HG03196 (cell line): ENCODE data around the gene MAP3K5.
"Not testable (repeated sequence)": the region's sequence is repeated elsewhere in the genome, so short reads cannot be mapped to it uniquely, and the experiment has no call there.

Experiments used
- ATAC-seq: cut with Tn5 transposase; IDR thresholded peaks from one replicate; pipeline ENCODE4 v1.9.1; 2021; ENCODE audit not compliant: unreplicated experiment

MAP3K5 gene

DNA sequence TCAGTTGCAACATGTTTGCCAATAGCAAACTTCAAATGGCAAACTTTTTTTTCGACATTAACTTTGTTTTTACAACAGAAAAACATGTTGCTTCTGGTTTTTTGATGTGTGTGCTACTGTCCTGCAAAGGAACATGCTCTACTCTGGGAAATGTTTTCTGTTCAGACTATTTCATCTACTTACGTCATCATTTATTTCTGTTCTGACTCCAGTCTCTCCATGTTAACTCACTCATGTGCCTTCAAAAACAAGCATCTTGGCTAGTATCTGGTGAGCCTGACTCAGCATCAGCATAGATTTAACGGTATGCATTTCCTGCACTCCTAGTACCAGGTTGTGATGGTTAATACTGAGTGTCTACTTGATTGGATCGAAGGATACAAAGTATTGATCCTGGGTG is 206.0 kb downstream of the MAP3K5 start:
- no peak for ATAC-seq

DNA sequence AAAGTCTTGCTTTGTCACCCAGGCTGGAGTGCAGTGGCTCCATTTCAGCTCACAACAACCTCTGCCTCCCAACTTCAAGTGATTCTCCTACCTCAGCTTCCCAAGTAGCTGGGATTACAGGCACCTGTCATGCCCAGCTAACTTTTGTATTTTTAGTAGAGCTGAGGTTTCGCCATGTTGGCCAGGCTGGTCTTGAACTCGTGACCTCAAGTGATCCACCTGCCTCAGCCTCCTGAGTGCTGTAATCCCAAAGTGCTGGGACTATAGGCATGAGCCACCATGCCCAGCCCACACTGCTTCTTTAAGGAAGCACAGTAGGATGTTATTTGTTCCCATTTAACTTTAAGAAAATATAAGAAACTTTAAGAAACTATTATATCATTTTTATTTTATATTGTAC is 206.8 kb downstream of the MAP3K5 start:
- ATAC-seq, result not testable (repeated sequence)

DNA sequence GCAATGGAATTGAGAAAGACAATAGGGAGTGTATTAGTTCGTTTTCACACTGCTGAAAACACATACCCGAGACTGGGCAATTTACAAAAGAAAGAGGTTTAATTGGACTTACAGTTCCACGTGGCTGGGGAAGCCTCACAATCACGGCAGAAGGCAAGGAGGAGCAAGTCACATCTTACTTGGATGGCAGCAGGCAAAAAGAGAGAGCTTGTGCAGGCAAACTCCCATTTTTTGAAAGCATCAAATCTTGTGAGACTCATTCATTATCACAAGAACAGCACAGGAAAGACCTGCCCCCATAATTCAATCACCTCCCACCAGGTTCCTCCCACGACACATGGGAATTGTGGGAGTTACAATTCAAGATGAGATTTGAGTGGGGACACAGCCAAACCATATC is 208.0 kb downstream of the MAP3K5 start:
- ATAC-seq, result not testable (repeated sequence)

DNA sequence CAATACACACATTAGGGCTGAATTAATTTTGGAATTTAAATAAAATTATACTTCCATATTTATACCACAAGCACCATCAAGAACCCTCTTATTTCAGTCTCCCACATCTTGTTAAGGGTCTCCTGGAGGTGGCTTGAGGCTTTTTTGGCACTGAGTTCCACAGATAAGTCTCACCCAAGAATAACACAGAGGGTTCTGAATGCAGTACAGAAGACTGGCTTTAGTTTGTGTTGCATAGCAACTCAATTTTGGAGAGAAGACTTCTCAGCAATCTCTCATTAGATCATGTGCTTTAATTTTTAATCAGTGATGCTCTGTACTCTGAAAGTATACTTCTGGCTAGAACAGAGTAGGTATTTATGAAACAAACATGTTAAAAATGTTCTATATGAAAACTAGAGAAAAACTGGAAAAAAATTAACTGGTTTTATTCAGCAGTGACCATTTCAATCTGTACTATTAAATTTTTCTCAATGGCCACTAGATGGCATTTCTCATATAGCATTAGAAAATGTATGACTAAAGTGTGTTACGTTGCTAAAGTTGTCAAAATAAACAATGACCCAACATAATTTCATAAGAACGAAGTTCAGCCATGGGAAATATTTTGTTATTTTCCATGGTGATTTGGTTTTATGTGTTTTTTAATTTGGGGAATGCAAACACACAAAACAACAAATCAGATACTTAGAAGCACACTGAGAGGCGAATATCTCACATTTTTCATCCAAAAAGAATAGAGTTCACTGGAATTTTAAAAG is 209.4 kb downstream of the MAP3K5 start:
- no peak for ATAC-seq

DNA sequence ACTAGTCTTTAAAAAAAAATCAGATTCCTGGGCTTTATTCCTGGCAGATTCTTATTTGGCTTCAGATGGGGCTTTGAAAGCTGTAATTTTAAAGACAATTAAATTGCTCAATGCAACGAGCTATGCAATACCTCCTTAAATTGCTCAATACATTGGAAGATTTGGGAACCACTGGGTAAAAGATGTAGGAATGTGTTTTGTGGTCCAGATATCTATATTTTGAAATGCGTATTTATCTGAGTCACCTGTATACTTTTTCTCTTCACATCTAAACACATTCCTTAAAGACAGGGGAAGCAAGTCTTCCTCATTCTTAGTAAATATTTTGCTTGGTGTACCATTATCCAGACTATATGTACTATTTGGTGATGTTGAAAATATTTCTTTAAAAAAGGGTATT is 212.5 kb downstream of the MAP3K5 start:
- no peak for ATAC-seq

DNA sequence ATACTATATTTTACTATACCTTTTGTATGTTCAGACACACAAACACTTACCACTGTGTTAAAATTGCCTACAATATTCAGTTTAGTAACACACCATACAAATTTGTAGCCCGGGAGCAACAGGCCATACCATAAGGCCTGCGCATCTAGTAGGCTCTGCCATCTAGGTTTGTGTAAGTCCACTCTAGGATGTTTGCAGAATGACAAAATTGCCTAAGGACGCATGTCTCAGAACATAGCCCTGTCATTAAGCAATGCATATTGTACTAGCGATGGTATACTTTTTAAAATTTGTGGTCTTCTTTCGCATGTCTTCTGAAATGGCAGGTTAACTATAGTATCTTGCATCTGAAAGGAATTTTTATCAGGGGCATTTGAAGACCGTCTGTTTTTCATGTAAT is 215.5 kb downstream of the MAP3K5 start:
- ATAC-seq, result no peak

DNA sequence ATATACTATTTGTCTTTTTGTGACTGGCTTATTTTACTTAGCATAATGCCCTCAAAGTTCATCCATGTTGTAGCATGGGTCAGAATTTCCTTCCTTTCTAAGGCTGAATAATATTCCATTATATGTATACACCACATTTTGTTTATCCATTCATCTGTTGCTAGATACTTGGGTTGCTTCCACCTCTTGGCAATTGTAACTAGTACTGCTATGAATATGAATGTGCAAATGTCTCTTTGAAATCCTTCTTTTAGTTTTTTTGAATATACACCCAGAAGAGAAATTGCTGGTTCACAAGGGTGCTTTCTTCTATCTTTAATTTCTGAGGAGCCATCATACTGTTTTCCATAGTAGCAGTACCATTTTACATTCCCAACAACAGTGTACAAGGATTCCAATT is 220.8 kb downstream of the MAP3K5 start:
- no peak for ATAC-seq

DNA sequence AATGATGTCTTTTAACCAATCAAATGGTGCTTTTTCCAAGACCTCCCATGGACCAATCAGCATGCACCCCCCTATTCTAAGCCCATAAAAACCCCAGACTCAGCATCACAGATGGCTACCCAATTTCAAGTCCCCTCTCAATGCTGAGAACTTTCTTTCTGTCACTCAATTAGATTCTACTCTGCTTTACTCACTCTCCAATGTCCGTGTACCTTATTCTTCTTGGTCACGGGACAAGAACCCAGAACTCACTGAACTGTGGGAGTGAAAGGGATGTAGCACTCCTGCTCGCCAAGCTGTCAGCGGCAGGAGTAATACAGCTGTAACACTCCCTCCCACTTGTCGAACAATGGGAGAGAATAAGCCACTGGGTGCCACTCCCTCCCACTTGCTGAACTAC is 221.2 kb downstream of the MAP3K5 start:
- ATAC-seq, result no peak

DNA sequence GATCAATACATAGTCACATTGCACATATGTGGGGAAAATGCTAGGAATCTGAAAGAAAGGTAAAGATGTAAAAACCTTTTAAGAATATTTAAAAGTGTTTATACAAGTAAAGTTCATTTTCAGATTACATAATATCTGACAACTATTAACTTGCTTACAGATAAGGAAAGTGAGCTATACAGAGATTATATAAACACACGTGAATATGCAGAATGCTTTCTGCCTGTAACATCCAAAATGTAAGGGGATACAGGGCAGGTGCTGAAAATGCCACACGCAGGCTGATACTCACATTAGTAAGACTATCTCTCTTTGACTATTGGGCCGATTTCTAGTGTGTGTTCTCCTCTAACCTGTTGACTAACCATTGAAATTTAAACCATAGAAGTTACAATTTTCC is 224.1 kb downstream of the MAP3K5 start:
- no peak for ATAC-seq

DNA sequence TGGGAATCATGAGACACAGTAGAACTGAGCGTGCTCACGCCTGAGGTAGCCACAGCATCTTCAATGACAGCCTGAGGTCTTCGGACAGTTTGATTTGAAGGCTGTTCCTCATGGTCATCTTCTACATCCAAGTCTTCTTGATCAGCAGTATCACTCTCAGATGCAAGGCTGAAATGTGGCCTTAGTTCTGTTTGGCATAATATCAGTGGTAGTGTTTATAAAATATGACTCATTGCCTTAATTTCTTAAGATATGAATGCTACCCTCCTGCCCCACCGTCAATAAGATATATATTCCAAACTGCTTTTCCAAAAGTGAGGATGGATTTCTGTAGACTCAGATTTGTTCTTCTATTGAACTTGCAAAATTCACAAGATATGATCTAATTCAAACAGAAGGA is 224.6 kb downstream of the MAP3K5 start:
- ATAC-seq, result no peak

DNA sequence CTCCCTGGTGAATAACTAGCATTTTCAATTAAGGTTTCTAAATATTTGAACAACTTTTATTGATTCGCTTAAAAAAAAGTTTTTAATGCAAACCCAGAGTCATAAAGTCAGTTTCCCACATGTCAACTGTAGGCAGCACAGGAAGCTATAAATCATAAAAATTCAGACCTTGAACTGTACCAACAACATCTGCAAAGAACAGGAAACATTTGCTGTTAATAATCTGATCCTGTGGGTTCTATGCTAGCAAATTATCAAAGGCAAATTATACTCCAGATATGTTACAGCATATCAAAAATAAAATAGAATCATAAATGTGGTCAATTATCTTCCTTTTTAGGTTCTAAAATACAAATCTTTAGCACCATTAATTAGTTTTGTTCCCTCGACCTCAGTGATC is 225.4 kb downstream of the MAP3K5 start:
- no peak for ATAC-seq

DNA sequence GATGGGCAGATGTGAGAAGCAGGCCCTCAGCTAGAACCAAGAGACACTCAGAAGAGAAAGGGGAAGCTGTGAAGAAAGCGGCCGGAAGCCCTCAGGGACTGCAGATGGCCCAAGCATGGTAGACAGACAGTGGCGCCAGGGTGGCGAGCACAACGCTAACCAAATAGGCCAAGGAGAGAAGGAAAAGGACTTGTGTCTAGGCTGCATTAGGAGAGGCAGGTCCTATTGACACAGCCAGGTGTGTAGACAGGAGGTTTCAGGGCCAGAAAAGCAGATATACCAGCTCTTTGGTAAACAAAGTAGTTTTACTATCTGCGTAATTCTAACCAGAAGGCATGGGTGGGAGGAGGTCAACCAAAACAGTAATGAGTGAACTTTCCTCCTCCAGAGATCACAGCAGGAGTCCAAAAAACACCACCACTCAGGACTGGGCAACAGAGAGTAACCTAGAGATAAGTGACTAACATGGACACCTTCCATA is 226.2 kb downstream of the MAP3K5 start:
- no peak for ATAC-seq

DNA sequence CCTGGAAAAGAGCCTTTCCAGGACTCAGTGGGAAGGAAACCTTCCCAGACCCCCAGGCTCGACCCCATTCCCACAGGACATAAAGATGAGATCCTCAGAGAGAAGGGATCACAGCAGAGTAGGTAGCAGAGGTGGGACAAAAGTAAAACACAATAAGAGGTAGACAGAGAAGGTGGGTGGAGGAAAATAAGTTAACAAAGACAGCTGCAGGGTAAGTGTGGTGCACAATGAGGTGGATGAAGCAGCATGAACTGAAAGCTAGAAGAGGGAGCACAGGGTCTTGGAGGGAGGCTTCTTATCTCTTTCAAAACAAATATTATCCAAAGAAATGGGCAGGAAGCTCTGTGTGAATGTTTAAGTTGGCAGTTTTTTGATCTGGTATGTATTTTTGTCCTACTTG is 228.1 kb downstream of the MAP3K5 start:
- no peak for ATAC-seq

DNA sequence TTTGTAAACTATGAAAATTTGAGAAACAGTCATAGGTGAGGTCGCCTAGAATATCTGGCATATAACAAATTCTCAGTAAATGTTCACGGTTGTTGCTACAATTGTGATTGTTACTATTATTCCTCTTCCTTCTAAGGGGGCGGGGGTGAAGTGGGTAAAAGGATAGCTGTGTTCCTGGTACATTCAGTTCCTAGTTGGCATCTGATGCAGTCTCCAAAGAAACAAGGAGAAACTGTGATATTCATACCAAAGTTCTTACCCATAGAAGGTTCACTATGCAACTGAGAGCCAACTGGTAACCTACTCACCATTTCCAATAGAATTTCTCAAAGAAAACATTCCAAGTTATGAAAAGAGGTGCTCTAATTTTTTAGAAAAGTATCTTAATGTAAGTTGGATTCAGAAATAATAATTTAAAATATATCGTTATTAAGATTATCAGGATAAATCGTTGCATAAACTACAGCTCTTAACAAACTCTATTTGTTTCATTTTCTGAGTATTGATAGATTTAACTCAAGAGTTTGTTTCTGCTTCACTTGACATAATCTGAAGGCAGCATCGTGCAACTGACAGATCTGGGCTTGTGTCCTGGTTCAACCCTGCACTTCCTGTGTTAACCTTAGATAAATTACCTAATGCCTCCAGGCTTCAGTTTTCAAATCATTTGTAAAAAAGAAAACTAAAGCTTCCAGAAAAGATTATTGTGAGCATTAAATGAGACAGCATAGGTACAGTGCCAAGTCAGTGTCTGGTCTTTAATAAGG is 228.7 kb downstream of the MAP3K5 start:
- no peak for ATAC-seq

DNA sequence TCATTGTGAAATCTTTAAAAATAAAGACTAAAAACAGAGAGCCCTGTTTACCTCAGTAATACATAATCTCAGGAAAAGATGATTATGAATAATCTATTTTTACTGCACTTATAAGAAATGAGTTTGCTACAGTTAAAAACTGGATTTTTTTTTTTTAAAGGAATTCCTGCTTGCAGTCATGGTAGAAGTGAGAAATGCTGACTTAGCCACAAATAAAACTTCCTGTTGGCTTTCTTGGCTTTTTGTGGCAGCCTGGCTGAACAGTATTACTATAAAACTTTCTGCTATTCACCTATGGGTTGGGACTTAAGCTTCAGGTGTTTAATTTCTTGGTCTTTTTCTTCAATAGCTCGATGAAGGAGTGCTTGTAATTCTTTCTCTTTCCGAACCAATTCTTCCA is 230.1 kb downstream of the MAP3K5 start:
- ATAC-seq, result no peak

DNA sequence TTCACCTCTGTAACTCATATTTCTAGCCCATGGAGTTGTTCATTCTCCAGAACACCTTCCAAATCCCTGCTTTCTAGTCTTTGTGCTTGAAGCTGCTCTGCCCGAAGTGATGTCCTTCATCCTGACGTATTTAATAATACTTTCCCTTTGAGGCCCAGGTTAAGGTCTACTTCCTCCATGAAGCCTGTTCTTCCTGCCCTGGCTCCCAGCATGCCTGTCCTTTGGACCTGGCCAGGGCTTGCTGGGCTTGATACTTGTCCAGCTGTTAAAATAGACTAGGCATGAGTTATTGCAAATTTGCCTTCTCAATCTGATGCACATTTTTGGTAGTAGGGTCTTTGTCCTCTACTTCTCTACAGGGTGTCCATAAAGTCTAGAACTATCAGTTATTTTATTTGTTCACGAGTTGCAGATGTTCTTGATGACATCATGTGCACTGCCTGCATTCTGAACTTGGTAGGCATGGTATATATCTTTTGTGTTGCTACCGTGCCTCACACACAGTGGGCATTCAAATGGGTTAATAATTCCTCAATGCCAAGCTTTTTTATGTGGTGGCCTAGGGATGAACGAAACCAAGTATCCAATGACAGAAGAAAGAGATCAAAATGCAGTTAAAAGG is 239.0 kb downstream of the MAP3K5 start:
- ATAC-seq, result no peak

DNA sequence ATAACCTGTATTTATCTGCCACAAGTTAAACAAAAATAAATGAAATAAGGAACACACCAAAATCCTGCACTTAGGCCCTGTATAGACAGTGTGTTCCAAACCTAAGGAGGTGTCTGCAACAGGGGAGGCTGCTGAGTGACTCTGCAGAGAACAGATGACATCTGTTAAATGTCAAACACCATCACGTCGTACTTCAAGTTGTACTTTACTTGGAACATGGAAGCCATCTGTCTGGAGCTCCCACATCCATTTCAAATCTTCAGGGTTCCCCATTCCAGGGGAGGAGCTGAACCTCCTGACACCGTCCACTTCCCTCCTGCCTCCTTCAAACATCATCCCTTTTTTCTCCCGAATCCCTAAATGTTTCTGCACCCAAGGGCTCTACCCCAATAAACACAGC is 240.2 kb downstream of the MAP3K5 start:
- ATAC-seq, result no peak

DNA sequence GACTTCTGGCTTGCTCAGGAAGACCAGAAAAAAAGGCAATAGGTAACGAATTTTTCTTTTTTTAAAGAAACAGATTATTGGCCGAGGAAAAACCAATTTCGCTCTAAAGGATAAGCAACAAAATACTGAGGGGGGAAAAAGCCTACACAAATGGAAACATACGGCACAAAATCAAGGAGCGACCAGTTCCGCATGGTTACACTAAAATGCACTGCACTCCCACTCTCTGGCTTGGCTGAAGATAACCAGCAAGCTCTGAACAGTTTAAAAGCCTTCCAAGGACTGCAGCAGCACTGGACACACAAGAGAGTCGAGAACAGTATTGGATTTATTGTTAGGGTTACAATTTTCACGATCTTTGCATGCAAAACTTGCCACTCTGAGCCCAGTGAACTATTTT is 241.2 kb downstream of the MAP3K5 start:
- ATAC-seq, result no peak

DNA sequence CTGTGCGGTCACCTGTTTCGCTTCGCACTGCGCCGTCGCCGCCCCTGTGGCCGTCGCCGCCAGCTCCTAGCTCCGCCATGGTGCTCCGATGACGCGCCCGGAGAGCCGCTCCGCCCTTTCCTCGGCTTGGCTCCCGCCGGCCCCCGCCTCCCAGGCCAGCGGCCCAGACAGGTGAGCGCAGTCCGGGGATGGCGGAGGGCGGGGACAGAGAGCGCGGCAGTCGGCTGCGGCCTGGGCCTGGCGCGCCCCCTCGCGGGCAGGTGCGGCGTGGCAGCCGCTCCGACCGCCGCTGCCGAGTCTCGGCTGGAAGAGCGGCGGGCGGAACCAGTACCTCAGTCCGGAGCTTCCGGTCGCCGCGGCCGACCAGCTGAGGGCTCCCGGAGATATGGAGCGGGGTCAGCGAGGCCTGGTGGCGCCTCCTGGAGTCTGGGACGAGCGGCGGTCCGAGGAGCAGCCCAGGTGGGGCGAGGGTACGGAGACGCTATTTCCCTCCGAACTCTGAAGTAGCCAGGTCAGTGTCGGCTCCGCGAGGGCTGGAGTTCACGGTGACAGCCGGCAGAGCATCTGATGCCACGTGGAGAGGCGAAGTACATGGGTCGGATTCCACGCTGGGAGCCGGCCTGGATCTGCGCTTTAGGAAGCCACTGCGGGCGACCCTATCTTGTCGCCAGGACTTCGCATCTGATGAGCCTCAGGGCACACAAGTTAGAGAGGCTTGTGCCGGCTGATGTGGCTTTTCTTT is 241.8 kb downstream of the MAP3K5 start, which contains the start of gene MAP7:
MAP7 (minus strand) TSS at position 93 of the 742 bp plus-strand sequence; CDS start at position 79, 14 bp downstream.
- peak; percentile 79 for ATAC-seq

DNA sequence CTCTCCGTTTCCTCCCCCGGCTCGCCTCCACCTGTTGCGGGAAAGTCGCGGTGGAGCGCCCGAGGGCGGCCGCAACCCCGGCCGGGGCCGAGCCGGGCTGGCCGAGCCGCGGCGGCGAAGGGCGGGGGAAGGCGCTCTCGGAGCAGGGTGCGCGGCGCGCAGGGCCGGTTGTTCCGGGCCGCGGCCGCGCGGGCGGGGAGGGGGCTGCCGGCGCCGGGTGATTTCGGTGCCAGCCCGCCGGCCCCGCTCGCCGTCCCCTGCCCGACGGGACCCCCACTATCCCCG is 242.3 kb downstream of the MAP3K5 start:
- ATAC-seq, result peak; percentile 45

DNA sequence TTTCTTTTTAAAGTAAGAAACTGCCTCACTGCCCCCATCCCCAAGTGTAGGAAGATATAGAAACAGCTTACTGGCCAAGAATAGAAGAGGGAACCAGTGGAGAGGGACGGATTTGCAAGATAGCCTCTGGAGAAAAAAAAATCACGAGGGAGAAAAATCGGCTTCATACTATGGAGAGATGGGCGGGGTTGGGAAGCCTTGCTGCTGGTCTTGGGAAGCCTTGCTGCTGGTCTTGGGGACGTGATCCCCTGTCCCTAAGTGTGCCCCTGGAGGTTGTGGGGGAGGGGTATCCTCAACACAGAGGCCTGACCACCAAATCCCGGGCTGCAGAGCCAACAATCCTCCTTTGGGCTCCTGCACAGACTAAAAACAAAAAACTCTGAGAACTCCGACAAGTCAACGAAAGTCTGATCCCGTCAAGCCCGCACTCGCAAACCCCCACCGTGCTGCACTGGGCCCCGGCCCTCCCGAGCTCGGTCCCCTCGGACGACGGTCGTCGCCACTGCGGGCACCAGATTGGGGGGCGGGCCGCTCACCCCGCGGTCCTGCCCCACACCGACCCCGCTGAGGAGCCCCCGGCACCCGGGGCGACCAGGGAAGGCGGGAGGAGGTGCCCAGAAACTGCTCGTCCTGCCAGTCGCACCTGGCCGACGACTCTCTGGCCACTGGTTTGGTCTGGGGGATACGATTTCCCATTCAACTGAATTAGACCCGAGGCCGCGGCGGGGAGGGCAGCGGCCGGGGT is 242.8 kb downstream of the MAP3K5 start:
- no peak for ATAC-seq
